GM21423 (cell line): ENCODE measurements around the gene MEGF11.
"Not testable (repeated sequence)": the region's sequence is repeated elsewhere in the genome, so short reads cannot be mapped to it uniquely, and the experiment has no call there.

Experiments
- ATAC-seq: cut with Tn5 transposase; IDR thresholded peaks from one replicate; pipeline ENCODE4 v1.9.1; 2021; ENCODE audit warnings: mild to moderate bottlenecking, moderate library complexity; ENCODE audit not compliant: unreplicated experiment

MEGF11 gene

GRCh38 chr15:65870889-65871533 is 382.5 kb downstream of the MEGF11 start:
- ATAC-seq: no peak

- ATAC-seq: no peak
These were observed 383.3 kb downstream of the MEGF11 start for GRCh38 chr15:65869954-65870871.

GRCh38 chr15:65869126-65869953 is 384.2 kb downstream of the MEGF11 start, which contains the start of gene RAB11A:
Gene RAB11A, plus strand, starts transcription at chr15:65869491. Its CDS starts 95 bp downstream, at chr15:65869586.
- peak; percentile 89 for ATAC-seq

GRCh38 chr15:65868546-65869125 is 384.9 kb downstream of the MEGF11 start:
- no peak for ATAC-seq

- ATAC-seq: not testable (repeated sequence)
These were observed 385.6 kb downstream of the MEGF11 start for GRCh38 chr15:65867933-65868332.

- no peak for ATAC-seq
These were observed 386.3 kb downstream of the MEGF11 start for GRCh38 chr15:65867244-65867643.

- ATAC-seq: no peak
These were observed 390.4 kb downstream of the MEGF11 start for GRCh38 chr15:65863106-65863505.

GRCh38 chr15:65862682-65863081 is 390.9 kb downstream of the MEGF11 start:
- ATAC-seq: no peak

- ATAC-seq: no peak
These were observed 395.7 kb downstream of the MEGF11 start for GRCh38 chr15:65857718-65858402.

GRCh38 chr15:65856821-65857455 is 396.6 kb downstream of the MEGF11 start:
- no peak for ATAC-seq

GRCh38 chr15:65851981-65852380 is 401.6 kb downstream of the MEGF11 start:
- ATAC-seq: no peak

- no peak for ATAC-seq
These were observed 405.6 kb downstream of the MEGF11 start for GRCh38 chr15:65847989-65848388.

- no peak for ATAC-seq
These were observed 407.6 kb downstream of the MEGF11 start for GRCh38 chr15:65845826-65846519.
